K562 (cell line): ENCODE results near the gene MELK. TPM values are rescaled to one million over a fixed set of nuclear protein-coding genes. Genes with fewer than 3 reads are reported as not detected.

Experiments
- ATAC-seq: fragments of 200-7000 bp; cut with Tn5 transposase; 3 replicates; pipeline ENCODE4 v1.9.1; 2020; ENCODE audit warnings: moderate library complexity
- BruUV-seq: library from RNA; stranded (reverse); fragments of 400-500 nt; replicated peaks from 2 replicates; lab custom pipeline; 2021; lab: Mats Ljungman, UMichigan
- CTCF ChIA-PET: fragments of 300-600 bp; formaldehyde crosslinking; extraction: SDS; loops from one replicate; lab custom pipeline; 2021; ENCODE audit warnings: low intra/inter-chr PET ratio; lab: Yijun Ruan, JAX
- POLR2A ChIA-PET: fragments of 300-600, 350-650 bp; sonication (Branson Sonifier 250); formaldehyde crosslinking; extraction: SDS; loops from one replicate; lab custom pipeline; 2021; ENCODE audit warnings: antibody characterized with exemption, inconsistent platforms; lab: Yijun Ruan, JAX
- DNase-seq, 4 experiments: peaks; one replicate each; pipeline versions ENCODE4 v3.0.0 to v3.0.0-alpha.2; 2011 to 2018; ENCODE audit warnings: low spot score in 3 of 4, mixed read lengths in 3 of 4; ENCODE audit errors: extremely low read depth in 1 of 4
- FAIRE-seq: peaks from 2 replicates; lab custom pipeline; 2011; peaks lifted over from hg19 to GRCh38; lab: Jason Lieb, UNC
- H2AFZ ChIP-seq: 2 replicates; pipeline ENCODE4 v1.6.0; 2011; ENCODE audit warnings: low read depth, low read length, control low read depth, inconsistent platforms
- H3K27ac ChIP-seq: fragments of 200-600 bp; 3 replicates; pipeline ENCODE4 v1.8.0; 2011; ENCODE audit warnings: low read depth, mild to moderate bottlenecking, control low read depth, inconsistent platforms, low read length, moderate library complexity, mixed read lengths; ENCODE audit errors: extremely low read depth
- H3K27me3 ChIP-seq, 2 experiments: fragments of 300-600 bp in 1 of 2; 2 replicates in 1 of 2; 3 replicates in 1 of 2; pipeline versions ENCODE4 v1.6.0 to v1.8.0; 2011; ENCODE audit warnings: inconsistent platforms in 2 of 2, low read length in 2 of 2, mild to moderate bottlenecking in 1 of 2, mixed read lengths in 1 of 2, moderate library complexity in 1 of 2; ENCODE audit not compliant: control insufficient read depth in 2 of 2, insufficient read depth in 2 of 2
- H3K36me3 ChIP-seq: fragments of 300-600 bp; 3 replicates; pipeline ENCODE4 v1.8.0; 2011; ENCODE audit warnings: mild to moderate bottlenecking, low read length, inconsistent platforms; ENCODE audit not compliant: control insufficient read depth, insufficient read depth
- H3K4me1 ChIP-seq, 2 experiments: fragments of 200-600 bp in 1 of 2; replicated peaks in 1 of 2; 2 replicates in 1 of 2; 3 replicates in 1 of 2; pipeline versions ENCODE4 v1.5.1 to v1.8.0; 2011; ENCODE audit warnings: inconsistent platforms in 2 of 2, low read length in 2 of 2, mild to moderate bottlenecking in 1 of 2, mixed read lengths in 1 of 2, moderate library complexity in 1 of 2; ENCODE audit not compliant: control insufficient read depth in 2 of 2, insufficient read depth in 2 of 2
- H3K4me2 ChIP-seq: 2 replicates; pipeline ENCODE4 v1.6.1; 2011; ENCODE audit warnings: low read length, control low read depth, inconsistent platforms, mixed read lengths; ENCODE audit not compliant: insufficient read depth
- H3K4me3 ChIP-seq: fragments of 200-600 bp; sonication (generic), shearing (Covaris generic); 2 replicates; pipeline ENCODE4 v1.5.1; 2016; ENCODE audit warnings: control low read depth, inconsistent platforms
- H3K79me2 ChIP-seq: fragments of 200-600 bp; 3 replicates; pipeline ENCODE4 v1.8.0; 2011; ENCODE audit warnings: low read length, inconsistent platforms; ENCODE audit not compliant: control insufficient read depth, insufficient read depth
- H3K9ac ChIP-seq, 2 experiments: 2 replicates each; pipeline versions ENCODE4 v1.6.0 to v1.6.1; 2011; ENCODE audit warnings: low read depth in 2 of 2, low read length in 2 of 2, control low read depth in 1 of 2, inconsistent platforms in 1 of 2, mild to moderate bottlenecking in 1 of 2, mixed read lengths in 1 of 2; ENCODE audit not compliant: insufficient read depth in 1 of 2
- H3K9me1 ChIP-seq: one replicate; pipeline ENCODE4 v1.6.0; 2011; ENCODE audit warnings: inconsistent platforms, mild to moderate bottlenecking, low read length, moderate library complexity; ENCODE audit not compliant: control insufficient read depth, insufficient read depth
- H3K9me3 ChIP-seq: replicated peaks from 2 replicates; pipeline ENCODE4 v1.5.1; 2011; ENCODE audit warnings: low read depth, low read length, inconsistent platforms; ENCODE audit not compliant: control insufficient read depth, insufficient read depth
- H4K20me1 ChIP-seq: replicated peaks from 2 replicates; pipeline ENCODE4 v1.6.1; 2011; ENCODE audit warnings: low read length, inconsistent platforms, mixed read lengths; ENCODE audit not compliant: control insufficient read depth, insufficient read depth
- ARID3A ChIP-seq: IDR thresholded peaks from 2 replicates; pipeline ENCODE4 v1.6.1; 2012; ENCODE audit warnings: low read depth, low read length, improper control_type of control experiment, borderline replicate concordance
- CTCFL ChIP-seq: IDR thresholded peaks from 2 replicates; pipeline ENCODE4 v1.6.1; 2011; ENCODE audit warnings: borderline replicate concordance, low read depth, mild to moderate bottlenecking, moderate library complexity, low read length; ENCODE audit not compliant: insufficient read depth, poor library complexity, severe bottlenecking
- MAFK ChIP-seq: IDR thresholded peaks from 2 replicates; pipeline ENCODE4 v1.6.1; 2011; ENCODE audit warnings: low read length, improper control_type of control experiment
- MYBL2 ChIP-seq, 2 experiments: fragments of 450-650 bp in 1 of 2; sonication (generic) in 1 of 2; formaldehyde crosslinking in 1 of 2; IDR thresholded peaks; 2 replicates each; pipeline versions ENCODE4 v1.6.1 to v1.8.1; 2017 to 2022; ENCODE audit warnings: borderline replicate concordance in 1 of 2, inconsistent platforms in 1 of 2, low read depth in 1 of 2, mild to moderate bottlenecking in 1 of 2, missing genetic modification reagents in 1 of 2, moderate library complexity in 1 of 2
- TCFL5 ChIP-seq: fragments of 250-450 bp; sonication (Bioruptor Pico); conservative IDR thresholded peaks from 2 replicates; pipeline ENCODE4 v1.6.1; 2021; ENCODE audit warnings: mild to moderate bottlenecking, moderate library complexity, matching md5 sums
- WGBS: fragments of 100-300 bp; shearing (Covaris generic); methylation state at CpG from one replicate; pipeline ENCODE4 v1.1.6; 2016; ENCODE audit warnings: low coverage, mixed read lengths; ENCODE audit not compliant: insufficient coverage; ENCODE audit errors: missing lambda C conversion rate; 5-methylcytosine and 5-hydroxymethylcytosine counted together
- in situ Hi-C: fragments of 300-500 bp; cut with MboI; formaldehyde crosslinking; loops from 4 replicates; pipeline ENCODE4 v1.15.0; 2018; ENCODE audit warnings: inconsistent platforms, mixed read lengths
- intact Hi-C: fragments of 100-400 bp; cut with micrococcal nuclease; formaldehyde crosslinking; loops from 2 replicates; pipeline ENCODE4 v1.14.2; 2022
- polyA plus RNA-seq, 8 experiments: library from polyadenylated mRNA; depleted of rRNA in 4 of 8; stranded (reverse) in 5 of 8; unstranded in 3 of 8; fragments of >200 nt; fragmentation: Nextera tagmentation in 2 of 8; fragmentation: Illumina TruSeq in 1 of 8; extraction: Ambion mirVana in 2 of 8; extraction: Trizol in 1 of 8; gene quantifications; 2 replicates each; pipeline versions ENCODE4 v1.2.1 to v1.2.3, GENCODE V29; 2011 to 2014; ENCODE audit warnings: inconsistent platforms in 1 of 8, missing spikeins in 1 of 8
- total RNA-seq, 7 experiments: library from RNA; depleted of rRNA in 6 of 7; stranded (reverse); fragments of >200 nt in 6 of 7; fragmentation: Illumina TruSeq in 2 of 7; extraction: Trizol in 2 of 7; gene quantifications; 2 replicates each; pipeline versions ENCODE4 v1.2.1 to v1.2.3, GENCODE V29; 2011 to 2021; ENCODE audit warnings: low replicate concordance in 1 of 7
- TF ChIP-seq, protein P1 (sequence below), 2 experiments: fragments of 450-650 bp; IDR thresholded peaks; 2 replicates each; pipeline ENCODE4 v1.6.1; 2018; ENCODE audit warnings: mild to moderate bottlenecking in 2 of 2, low read depth in 1 of 2; ENCODE audit not compliant: partially characterized antibody in 2 of 2
- TF ChIP-seq, protein P2 (sequence below), 2 experiments: fragments of 450-650 bp; conservative IDR thresholded peaks; 2 replicates each; pipeline ENCODE4 v1.6.1; 2017; ENCODE audit warnings: mild to moderate bottlenecking in 2 of 2, moderate library complexity in 2 of 2
- TF ChIP-seq, protein P3 (sequence below): fragments of 250-450 bp; sonication (Bioruptor Pico); IDR thresholded peaks from 2 replicates; pipeline ENCODE4 v1.8.0; 2021; ENCODE audit warnings: moderate library complexity, mild to moderate bottlenecking, inconsistent platforms

The MELK gene
- total and polyA plus RNA-seq, 9 of the 15 experiments (the other 6 are each of a cell fraction or from before 2014, with no cell fraction given), result 33.3 to 57.3 (median 43.8) TPM

- Histone ChIP-seq H3K79me2 (no peaks in the 10 kb centered on the region), H3K9me3 (no peaks in the 10 kb centered on the region), H3K27ac (no peak overlapping the region), H3K27me3 (peaks cover 4 to 7% of the 10 kb centered on the region in 2 experiments; a peak in 3 of 5 replicates), H4K20me1 (no peaks in the 10 kb centered on the region), H3K4me1 (no peaks in the 10 kb centered on the region), H3K4me2 (no peak overlapping the region), H3K9me1 (no peaks in the 10 kb centered on the region), H3K4me3 (no peak overlapping the region), H3K36me3 (no peaks in the 10 kb centered on the region), H2AFZ (no peak overlapping the region), H3K9ac (no peak overlapping the region)
- in situ Hi-C loops, result no loop called here
- no TSS peak for BruUV-seq
- ChIA-PET CTCF (no interaction called here), POLR2A (no interaction called here)
- ATAC-seq, result no peak
- intact Hi-C loops, result no loop called here
- WGBS, result 0% methylated on average over 2 of the region's 2 CpGs
- FAIRE-seq, result no peak
- DNase-seq, result no peak
- TF ChIP-seq, protein P1, sequence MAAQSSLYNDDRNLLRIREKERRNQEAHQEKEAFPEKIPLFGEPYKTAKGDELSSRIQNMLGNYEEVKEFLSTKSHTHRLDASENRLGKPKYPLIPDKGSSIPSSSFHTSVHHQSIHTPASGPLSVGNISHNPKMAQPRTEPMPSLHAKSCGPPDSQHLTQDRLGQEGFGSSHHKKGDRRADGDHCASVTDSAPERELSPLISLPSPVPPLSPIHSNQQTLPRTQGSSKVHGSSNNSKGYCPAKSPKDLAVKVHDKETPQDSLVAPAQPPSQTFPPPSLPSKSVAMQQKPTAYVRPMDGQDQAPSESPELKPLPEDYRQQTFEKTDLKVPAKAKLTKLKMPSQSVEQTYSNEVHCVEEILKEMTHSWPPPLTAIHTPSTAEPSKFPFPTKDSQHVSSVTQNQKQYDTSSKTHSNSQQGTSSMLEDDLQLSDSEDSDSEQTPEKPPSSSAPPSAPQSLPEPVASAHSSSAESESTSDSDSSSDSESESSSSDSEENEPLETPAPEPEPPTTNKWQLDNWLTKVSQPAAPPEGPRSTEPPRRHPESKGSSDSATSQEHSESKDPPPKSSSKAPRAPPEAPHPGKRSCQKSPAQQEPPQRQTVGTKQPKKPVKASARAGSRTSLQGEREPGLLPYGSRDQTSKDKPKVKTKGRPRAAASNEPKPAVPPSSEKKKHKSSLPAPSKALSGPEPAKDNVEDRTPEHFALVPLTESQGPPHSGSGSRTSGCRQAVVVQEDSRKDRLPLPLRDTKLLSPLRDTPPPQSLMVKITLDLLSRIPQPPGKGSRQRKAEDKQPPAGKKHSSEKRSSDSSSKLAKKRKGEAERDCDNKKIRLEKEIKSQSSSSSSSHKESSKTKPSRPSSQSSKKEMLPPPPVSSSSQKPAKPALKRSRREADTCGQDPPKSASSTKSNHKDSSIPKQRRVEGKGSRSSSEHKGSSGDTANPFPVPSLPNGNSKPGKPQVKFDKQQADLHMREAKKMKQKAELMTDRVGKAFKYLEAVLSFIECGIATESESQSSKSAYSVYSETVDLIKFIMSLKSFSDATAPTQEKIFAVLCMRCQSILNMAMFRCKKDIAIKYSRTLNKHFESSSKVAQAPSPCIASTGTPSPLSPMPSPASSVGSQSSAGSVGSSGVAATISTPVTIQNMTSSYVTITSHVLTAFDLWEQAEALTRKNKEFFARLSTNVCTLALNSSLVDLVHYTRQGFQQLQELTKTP (IDR thresholded peaks at IDR 0.05; ENCODE audit: low read depth in 1 of 2, partially characterized antibody in 2 of 2), result no peak
- TF ChIP-seq CTCFL, result no peak
- TF ChIP-seq, protein P2, sequence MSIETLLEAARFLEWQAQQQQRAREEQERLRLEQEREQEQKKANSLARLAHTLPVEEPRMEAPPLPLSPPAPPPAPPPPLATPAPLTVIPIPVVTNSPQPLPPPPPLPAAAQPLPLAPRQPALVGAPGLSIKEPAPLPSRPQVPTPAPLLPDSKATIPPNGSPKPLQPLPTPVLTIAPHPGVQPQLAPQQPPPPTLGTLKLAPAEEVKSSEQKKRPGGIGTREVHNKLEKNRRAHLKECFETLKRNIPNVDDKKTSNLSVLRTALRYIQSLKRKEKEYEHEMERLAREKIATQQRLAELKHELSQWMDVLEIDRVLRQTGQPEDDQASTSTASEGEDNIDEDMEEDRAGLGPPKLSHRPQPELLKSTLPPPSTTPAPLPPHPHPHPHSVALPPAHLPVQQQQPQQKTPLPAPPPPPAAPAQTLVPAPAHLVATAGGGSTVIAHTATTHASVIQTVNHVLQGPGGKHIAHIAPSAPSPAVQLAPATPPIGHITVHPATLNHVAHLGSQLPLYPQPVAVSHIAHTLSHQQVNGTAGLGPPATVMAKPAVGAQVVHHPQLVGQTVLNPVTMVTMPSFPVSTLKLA (conservative IDR thresholded peaks at IDR 0.05), result no peak
- TF ChIP-seq ARID3A, result no peak
- TF ChIP-seq TCFL5 (CRISPR knock-in tag), result no peak
- TF ChIP-seq, protein P3, sequence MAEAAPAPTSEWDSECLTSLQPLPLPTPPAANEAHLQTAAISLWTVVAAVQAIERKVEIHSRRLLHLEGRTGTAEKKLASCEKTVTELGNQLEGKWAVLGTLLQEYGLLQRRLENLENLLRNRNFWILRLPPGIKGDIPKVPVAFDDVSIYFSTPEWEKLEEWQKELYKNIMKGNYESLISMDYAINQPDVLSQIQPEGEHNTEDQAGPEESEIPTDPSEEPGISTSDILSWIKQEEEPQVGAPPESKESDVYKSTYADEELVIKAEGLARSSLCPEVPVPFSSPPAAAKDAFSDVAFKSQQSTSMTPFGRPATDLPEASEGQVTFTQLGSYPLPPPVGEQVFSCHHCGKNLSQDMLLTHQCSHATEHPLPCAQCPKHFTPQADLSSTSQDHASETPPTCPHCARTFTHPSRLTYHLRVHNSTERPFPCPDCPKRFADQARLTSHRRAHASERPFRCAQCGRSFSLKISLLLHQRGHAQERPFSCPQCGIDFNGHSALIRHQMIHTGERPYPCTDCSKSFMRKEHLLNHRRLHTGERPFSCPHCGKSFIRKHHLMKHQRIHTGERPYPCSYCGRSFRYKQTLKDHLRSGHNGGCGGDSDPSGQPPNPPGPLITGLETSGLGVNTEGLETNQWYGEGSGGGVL (CRISPR knock-in tag), result no peak
- TF ChIP-seq MYBL2 (IDR thresholded peaks at IDR 0.05; ENCODE audit: low read depth), result no peak
- TF ChIP-seq MYBL2 (CRISPR knock-in tag; IDR thresholded peaks at IDR 0.05; ENCODE audit: borderline replicate concordance), result no peak
- TF ChIP-seq MAFK, result no peak
Measured at GRCh38 chr9:36716496-36716895, 143.8 kb downstream of the MELK start.
